ENCODE data around the gene LRRC9. TPM values are rescaled to one million over a fixed set of nuclear protein-coding genes. Genes with fewer than 3 reads are reported as not detected.
A peak's percentile ranks its signal among the peaks of the same experiment; 100 is the strongest.

Gene LRRC9
- total and polyA plus RNA-seq, 3 donors from 2014 or later = 4.3 to 11.0 (median 10.1) TPM

- Histone ChIP-seq H3K4me1 (no peaks in the 10 kb centered on the region), H3K36me3 (ENCODE audit: low read depth, missing control alignments) (no peaks in the 10 kb centered on the region), H3K4me3 (no peak overlapping the region), H3K27me3 (no peaks in the 10 kb centered on the region), H3K9me3 (no peaks in the 10 kb centered on the region), H3K27ac (no peak overlapping the region)
- no peak for TF ChIP-seq POLR2A (IDR thresholded peaks at IDR 0.05)
- no peak for TF ChIP-seq CTCF (IDR thresholded peaks at IDR 0.05)
- intact Hi-C loops (cut with DNase I; ENCODE audit: low total_unique reads) = no loop called here
- no peak for DNase-seq
- WGBS, 2 donors = 72 to 73% methylated on average over 1 of the region's 1 CpG
These were observed 138.1 kb downstream of the LRRC9 start for GRCh38 chr14:60058087-60058486.

GRCh38 chr14:60061371-60061770, 141.4 kb downstream of the LRRC9 start:
- Histone ChIP-seq H3K27me3 (no peaks in the 10 kb centered on the region), H3K4me1 (no peaks in the 10 kb centered on the region), H3K27ac (no peak overlapping the region), H3K4me3 (no peak overlapping the region), H3K9me3 (no peaks in the 10 kb centered on the region), H3K36me3 (ENCODE audit: low read depth, missing control alignments) (no peaks in the 10 kb centered on the region)
- WGBS, 2 donors = 90% methylated on average over 2 of the region's 2 CpGs
- no peak for TF ChIP-seq POLR2A (IDR thresholded peaks at IDR 0.05)
- no peak for TF ChIP-seq CTCF (IDR thresholded peaks at IDR 0.05)
- intact Hi-C loops (cut with DNase I; ENCODE audit: low total_unique reads) = loop anchor here (10.0 kb wide), 1 partner anchor 123 kb away; no protein-coding TSS in a partner anchor
- DNase-seq = no peak

GRCh38 chr14:60064491-60065072, 144.6 kb downstream of the LRRC9 start:
- Histone ChIP-seq H3K27ac (no peak overlapping the region), H3K4me1 (no peaks in the 10 kb centered on the region), H3K36me3 (ENCODE audit: low read depth, missing control alignments) (no peaks in the 10 kb centered on the region), H3K27me3 (no peaks in the 10 kb centered on the region), H3K4me3 (no peak overlapping the region), H3K9me3 (no peaks in the 10 kb centered on the region)
- intact Hi-C loops (cut with DNase I; ENCODE audit: low total_unique reads) = loop anchor here (10.0 kb wide), 1 partner anchor 120 kb away; no protein-coding TSS in a partner anchor
- TF ChIP-seq CTCF (IDR thresholded peaks at IDR 0.05) (peak in 2 of 3 experiments; percentile 10 to 52), POLR2A (IDR thresholded peaks at IDR 0.05) (no peak)
- DNase-seq = no peak

- WGBS, 2 donors = 81 to 94% methylated on average over 1 of the region's 1 CpG
These were observed 147.9 kb downstream of the LRRC9 start for GRCh38 chr14:60067882-60068281.

More at GRCh38 chr14:60067882-60068281, 147.9 kb downstream of the LRRC9 start:
- TF ChIP-seq POLR2A (IDR thresholded peaks at IDR 0.05) = no peak
- no peak for TF ChIP-seq CTCF (IDR thresholded peaks at IDR 0.05)
- H3K9me3 ChIP-seq = no peaks in the 10 kb centered on the region
- no peak overlapping the region for H3K4me3 ChIP-seq
- intact Hi-C loops (cut with DNase I; ENCODE audit: low total_unique reads) = loop anchor here (10.0 kb wide), 1 partner anchor 117 kb away; no protein-coding TSS in a partner anchor
- H3K27ac ChIP-seq = no peak overlapping the region
- no peaks in the 10 kb centered on the region for H3K4me1 ChIP-seq
- no peaks in the 10 kb centered on the region for H3K27me3 ChIP-seq
- DNase-seq = no peak
- H3K36me3 ChIP-seq (ENCODE audit: low read depth, missing control alignments) = no peaks in the 10 kb centered on the region
